ENCODE results near the gene NUDT3. TPM values are rescaled to one million over a fixed set of nuclear protein-coding genes. Genes with fewer than 3 reads are reported as not detected.

Gene NUDT3
- polyA plus RNA-seq, 3 donors: 9.3 to 33.3 (median 10.9) TPM

- Mint-ChIP-seq H3K36me3 (peaks cover 2 to 4% of the 10 kb centered on the region in 2 donors), H3K9me3 (no peaks in the 10 kb centered on the region), H3K4me1 (peaks cover 31% of the 10 kb centered on the region), H3K27ac (peak overlapping the region in 3 of 7 donors; percentile 19 to 39 (median 33)), H3K4me3 (no peak overlapping the region), H3K27me3 (ENCODE audit: low read depth in 3 of 3) (no peaks in the 10 kb centered on the region)
- H3K79me2 ChIP-seq (ENCODE audit: insufficient read depth, low read length): peaks cover 100% of the 10 kb centered on the region
- H3K27ac ChIP-seq (ENCODE audit: low read depth in 1 of 2, low read length in 2 of 2): no peak overlapping the region
- intact Hi-C loops (cut with micrococcal nuclease): no loop called here
- H3K27me3 ChIP-seq (ENCODE audit: control insufficient read depth in 2 of 2, insufficient read depth in 2 of 2, low read length in 2 of 2): no peaks in the 10 kb centered on the region
- WGBS (ENCODE audit: insufficient coverage): no CpG with 5 or more reads among the region's 2 CpGs
- no peak overlapping the region for H3K4me2 ChIP-seq (replicated peaks; ENCODE audit: extremely low read depth, low read length, poor library complexity, severe bottlenecking)
- no peak for DNase-seq
- H3K4me1 ChIP-seq (ENCODE audit: control insufficient read depth in 1 of 2, insufficient read depth in 2 of 2, low read length in 2 of 2): peaks cover 3 to 6% of the 10 kb centered on the region in 2 donors
- no peak for TF ChIP-seq CTCF (IDR thresholded peaks at IDR 0.05)
- peaks cover 100% of the 10 kb centered on the region for H4K20me1 ChIP-seq (ENCODE audit: insufficient read depth, low read length)
- H3K9ac ChIP-seq (ENCODE audit: insufficient read depth, low read length, poor library complexity, severe bottlenecking): no peak overlapping the region
- H3K4me3 ChIP-seq (replicated peaks in 1 of 3; ENCODE audit: low read depth in 2 of 3, low read length in 3 of 3): no peak overlapping the region
- H2AFZ ChIP-seq (ENCODE audit: insufficient read depth, low read depth, low read length, poor library complexity, severe bottlenecking): no peak overlapping the region
- H3K9me3 ChIP-seq (replicated peaks in 1 of 2; ENCODE audit: control insufficient read depth in 1 of 2, insufficient read depth in 1 of 2, low read length in 2 of 2): no peaks in the 10 kb centered on the region
- no peaks in the 10 kb centered on the region for H3K36me3 ChIP-seq (replicated peaks in 1 of 2; ENCODE audit: control insufficient read depth in 1 of 2, insufficient read depth in 2 of 2, low read length in 2 of 2)
Observed at GRCh38 chr6:34360556-34360955, 31.9 kb downstream of the NUDT3 start.

GRCh38 chr6:34359418-34360158, 32.9 kb downstream of the NUDT3 start:
- DNase-seq: no peak
- peaks cover 28% of the 10 kb centered on the region for H3K4me1 Mint-ChIP-seq
- peaks cover 2 to 4% of the 10 kb centered on the region in 2 donors for H3K36me3 Mint-ChIP-seq
- Histone ChIP-seq H3K27me3 (ENCODE audit: control insufficient read depth in 2 of 2, insufficient read depth in 2 of 2, low read length in 2 of 2) (no peaks in the 10 kb centered on the region), H4K20me1 (ENCODE audit: insufficient read depth, low read length) (peaks cover 99% of the 10 kb centered on the region), H3K4me1 (ENCODE audit: control insufficient read depth in 1 of 2, insufficient read depth in 2 of 2, low read length in 2 of 2) (peaks cover 3 to 4% of the 10 kb centered on the region in 2 donors), H3K9me3 (replicated peaks in 1 of 2; ENCODE audit: control insufficient read depth in 1 of 2, insufficient read depth in 1 of 2, low read length in 2 of 2) (no peaks in the 10 kb centered on the region), H3K9ac (ENCODE audit: insufficient read depth, low read length, poor library complexity, severe bottlenecking) (no peak overlapping the region), H3K4me2 (replicated peaks; ENCODE audit: extremely low read depth, low read length, poor library complexity, severe bottlenecking) (no peak overlapping the region), H3K4me3 (replicated peaks in 1 of 3; ENCODE audit: low read depth in 2 of 3, low read length in 3 of 3) (no peak overlapping the region), H2AFZ (ENCODE audit: insufficient read depth, low read depth, low read length, poor library complexity, severe bottlenecking) (no peak overlapping the region), H3K27ac (ENCODE audit: low read depth in 1 of 2, low read length in 2 of 2) (peak overlapping the region in 1 of 2 donors; percentile 36), H3K79me2 (ENCODE audit: insufficient read depth, low read length) (peaks cover 99% of the 10 kb centered on the region), H3K36me3 (replicated peaks in 1 of 2; ENCODE audit: control insufficient read depth in 1 of 2, insufficient read depth in 2 of 2, low read length in 2 of 2) (no peaks in the 10 kb centered on the region)
- peak overlapping the region in 3 of 7 donors; percentile 20 to 75 (median 39) for H3K27ac Mint-ChIP-seq
- H3K9me3 Mint-ChIP-seq: no peaks in the 10 kb centered on the region
- intact Hi-C loops (cut with micrococcal nuclease): no loop called here
- no peak overlapping the region for H3K4me3 Mint-ChIP-seq
- no peak for TF ChIP-seq CTCF (IDR thresholded peaks at IDR 0.05)
- WGBS (ENCODE audit: insufficient coverage): no CpG with 5 or more reads among the region's 2 CpGs
- no peaks in the 10 kb centered on the region for H3K27me3 Mint-ChIP-seq (ENCODE audit: low read depth in 3 of 3)
